ENCODE measurements around the gene VPS35.
A peak's percentile ranks its signal among the peaks of the same experiment; 100 is the strongest.

Gene VPS35

DNA sequence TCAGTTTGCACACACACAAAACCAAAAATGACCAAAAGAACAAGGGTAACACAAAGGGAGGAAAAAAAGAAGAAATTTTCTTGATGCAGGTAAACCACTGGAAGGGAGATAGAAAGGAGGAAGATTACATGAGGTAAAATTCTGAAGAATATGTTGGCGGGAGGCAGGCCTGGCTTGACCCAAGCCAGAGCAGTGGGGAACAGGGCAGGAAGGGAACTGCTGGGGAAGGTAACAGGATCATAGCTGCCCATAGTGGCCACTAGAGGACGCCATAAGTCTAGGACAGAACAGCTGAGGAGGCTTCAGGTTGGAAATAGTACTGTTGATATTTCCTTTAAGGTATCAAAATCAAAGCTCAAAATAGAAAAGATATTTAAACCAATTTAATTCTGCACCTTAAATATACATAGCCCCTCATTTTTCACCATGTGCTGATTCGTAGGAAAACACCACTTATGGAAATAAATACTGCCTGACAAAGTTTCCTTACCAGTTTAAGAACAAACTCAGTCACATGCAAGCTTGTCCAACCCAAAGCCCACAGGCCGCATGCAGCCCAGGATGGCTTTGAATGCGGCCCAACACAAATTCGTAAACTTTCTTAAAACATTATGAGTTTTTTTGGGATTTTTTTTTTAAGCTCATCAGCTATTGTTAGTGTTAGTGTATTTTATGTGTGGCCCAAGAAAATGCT lies 15.5 kb downstream of the VPS35 start:
- TF ChIP-seq, protein P1, sequence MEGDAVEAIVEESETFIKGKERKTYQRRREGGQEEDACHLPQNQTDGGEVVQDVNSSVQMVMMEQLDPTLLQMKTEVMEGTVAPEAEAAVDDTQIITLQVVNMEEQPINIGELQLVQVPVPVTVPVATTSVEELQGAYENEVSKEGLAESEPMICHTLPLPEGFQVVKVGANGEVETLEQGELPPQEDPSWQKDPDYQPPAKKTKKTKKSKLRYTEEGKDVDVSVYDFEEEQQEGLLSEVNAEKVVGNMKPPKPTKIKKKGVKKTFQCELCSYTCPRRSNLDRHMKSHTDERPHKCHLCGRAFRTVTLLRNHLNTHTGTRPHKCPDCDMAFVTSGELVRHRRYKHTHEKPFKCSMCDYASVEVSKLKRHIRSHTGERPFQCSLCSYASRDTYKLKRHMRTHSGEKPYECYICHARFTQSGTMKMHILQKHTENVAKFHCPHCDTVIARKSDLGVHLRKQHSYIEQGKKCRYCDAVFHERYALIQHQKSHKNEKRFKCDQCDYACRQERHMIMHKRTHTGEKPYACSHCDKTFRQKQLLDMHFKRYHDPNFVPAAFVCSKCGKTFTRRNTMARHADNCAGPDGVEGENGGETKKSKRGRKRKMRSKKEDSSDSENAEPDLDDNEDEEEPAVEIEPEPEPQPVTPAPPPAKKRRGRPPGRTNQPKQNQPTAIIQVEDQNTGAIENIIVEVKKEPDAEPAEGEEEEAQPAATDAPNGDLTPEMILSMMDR (IDR thresholded peaks at IDR 0.05; ENCODE audit: low read depth, low read length), result peak; percentile 97
- no peak overlapping the region for H3K4me3 ChIP-seq (replicated peaks in 1 of 2; ENCODE audit: low read depth in 2 of 2, low read length in 2 of 2)
- DNase-seq (ENCODE audit: low read depth in 2 of 2), result peak; percentile 77 to 81

DNA sequence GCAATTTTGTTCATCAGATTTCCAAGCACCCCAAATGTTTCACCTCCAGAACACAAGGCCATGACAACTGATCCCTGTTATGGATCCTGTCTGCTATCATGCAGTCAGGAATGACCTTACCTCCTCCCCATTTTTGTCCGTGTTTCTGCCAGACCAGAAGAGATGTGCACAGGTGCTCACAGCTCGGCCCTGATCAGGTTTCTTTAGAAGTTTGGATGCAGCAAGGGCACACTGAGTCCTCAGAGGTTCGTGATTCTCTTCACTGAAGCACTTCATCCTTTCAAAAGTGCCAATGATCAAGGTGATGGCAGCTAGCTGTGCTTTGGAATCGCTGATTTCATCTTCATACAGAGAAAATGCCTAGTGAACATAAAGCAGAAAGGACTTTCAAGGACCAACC lies 26.9 kb downstream of the VPS35 start:
- TF ChIP-seq, protein P1 (IDR thresholded peaks at IDR 0.05; ENCODE audit: low read depth, low read length), result no peak
- H3K4me3 ChIP-seq (replicated peaks in 1 of 2; ENCODE audit: low read depth in 2 of 2, low read length in 2 of 2), result no peak overlapping the region
- no peak for DNase-seq (ENCODE audit: low read depth in 2 of 2)

DNA sequence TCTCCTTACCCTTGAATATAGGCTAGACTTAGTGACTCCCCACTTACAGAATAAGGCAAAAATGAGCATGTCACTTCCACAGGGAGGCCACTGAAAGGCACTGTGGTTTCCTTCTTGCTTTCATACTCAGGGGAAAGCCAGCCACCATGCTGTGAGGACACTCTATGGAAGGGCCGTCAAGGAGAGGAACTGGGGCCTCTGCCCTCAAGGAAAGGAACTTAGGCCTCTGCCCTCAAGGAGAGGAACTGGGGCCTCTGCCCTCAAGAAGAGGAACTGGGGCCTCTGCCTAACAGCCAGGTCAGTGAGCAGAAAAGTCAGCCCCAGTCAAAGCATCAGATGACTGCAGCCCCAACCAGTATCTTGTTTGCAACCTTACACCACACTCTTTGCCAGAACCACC lies 30.1 kb downstream of the VPS35 start:
- H3K4me3 ChIP-seq (replicated peaks in 1 of 2; ENCODE audit: low read depth in 2 of 2, low read length in 2 of 2), result no peak overlapping the region
- no peak for DNase-seq (ENCODE audit: low read depth in 2 of 2)
- TF ChIP-seq, protein P1 (IDR thresholded peaks at IDR 0.05; ENCODE audit: low read depth, low read length), result no peak

DNA sequence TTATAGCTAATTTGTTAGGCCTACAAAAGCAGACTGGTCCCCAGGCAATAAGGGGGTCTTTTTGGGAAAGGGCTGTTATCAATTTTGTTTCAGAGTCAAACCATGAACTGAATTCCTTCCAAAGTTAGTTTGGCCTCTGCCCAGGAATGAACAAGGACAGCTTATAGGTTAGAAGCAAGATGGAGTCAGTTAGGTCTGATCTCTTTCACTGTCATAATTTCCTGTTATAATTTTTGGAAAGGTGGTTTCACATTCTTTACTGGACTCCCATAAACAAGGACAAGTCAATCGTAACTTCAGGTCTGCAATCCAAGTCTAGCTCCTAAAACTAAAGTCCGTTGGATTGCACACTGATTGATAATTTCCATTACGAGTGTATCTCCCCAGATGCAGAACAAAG lies 37.7 kb downstream of the VPS35 start:
- no peak overlapping the region for H3K4me3 ChIP-seq (replicated peaks in 1 of 2; ENCODE audit: low read depth in 2 of 2, low read length in 2 of 2)
- no peak for DNase-seq (ENCODE audit: low read depth in 2 of 2)
- TF ChIP-seq, protein P1 (IDR thresholded peaks at IDR 0.05; ENCODE audit: low read depth, low read length), result no peak

DNA sequence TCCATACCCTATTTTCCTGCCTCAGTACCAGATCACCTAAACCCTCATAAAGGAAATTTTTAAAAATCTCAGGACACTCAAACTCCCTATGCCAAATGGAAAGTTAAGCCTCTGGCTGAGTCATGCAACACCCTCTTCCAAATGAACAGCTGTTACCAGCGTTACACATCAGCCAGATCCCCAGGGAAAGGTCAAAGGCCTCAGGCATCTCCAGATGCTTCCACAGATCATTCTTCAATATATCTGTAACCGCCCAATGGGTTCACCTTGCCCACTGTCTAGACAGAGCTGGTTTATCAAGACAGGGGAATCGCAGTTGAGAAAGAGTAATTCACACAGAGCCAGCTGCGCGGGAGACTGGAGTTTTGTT lies 38.7 kb downstream of the VPS35 start:
- DNase-seq (ENCODE audit: low read depth in 2 of 2), result peak; percentile 48 to 72
- TF ChIP-seq, protein P1 (IDR thresholded peaks at IDR 0.05; ENCODE audit: low read depth, low read length), result no peak
- H3K4me3 ChIP-seq (replicated peaks in 1 of 2; ENCODE audit: low read depth in 2 of 2, low read length in 2 of 2), result peak overlapping the region in 1 of 2 donors; percentile 39

DNA sequence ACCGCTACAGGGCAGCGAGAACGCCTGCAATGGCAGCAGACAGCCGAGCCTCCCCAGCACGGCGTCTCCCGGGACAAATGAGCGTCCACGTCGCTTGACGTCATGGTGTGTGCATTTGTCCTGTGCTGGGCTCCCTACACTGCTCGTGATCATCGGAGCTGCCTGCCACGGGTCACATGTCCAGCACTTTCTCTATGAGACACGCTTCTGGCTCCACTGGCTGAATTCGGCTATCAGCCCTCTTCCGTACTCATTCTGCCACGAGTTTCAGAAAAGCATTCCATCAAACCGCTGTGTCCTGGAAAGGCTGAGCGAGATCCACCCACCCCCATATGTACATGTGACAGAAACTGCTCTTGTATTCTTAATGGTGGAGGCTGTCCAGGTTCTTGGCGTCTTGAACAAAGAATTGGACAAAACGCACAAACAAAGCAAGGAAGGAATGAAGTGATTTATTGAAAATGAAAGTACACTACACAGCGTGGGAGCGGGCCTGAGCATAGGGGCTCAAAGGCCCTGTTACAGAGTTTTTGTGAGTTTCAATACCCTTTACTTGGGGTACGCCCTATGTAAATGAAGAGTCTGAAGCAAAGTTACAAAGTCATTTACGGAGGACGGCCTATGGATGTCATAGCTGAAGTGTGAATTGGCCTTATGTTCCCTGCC lies 39.3 kb downstream of the VPS35 start:
- TF ChIP-seq, protein P1 (IDR thresholded peaks at IDR 0.05; ENCODE audit: low read depth, low read length), result no peak
- peak overlapping the region in 1 of 2 donors; percentile 39 for H3K4me3 ChIP-seq (replicated peaks in 1 of 2; ENCODE audit: low read depth in 2 of 2, low read length in 2 of 2)
- DNase-seq (ENCODE audit: low read depth in 2 of 2), result peak; percentile 68 to 71

Measured in cardiac fibroblast (primary cell).